H9 (cell line): ENCODE results near the gene TXNDC17. TPM values are rescaled to one million over a fixed set of nuclear protein-coding genes. Genes with fewer than 3 reads are reported as not detected.

Source experiments
- DNase-seq: peaks from one replicate; pipeline ENCODE4 v3.0.0-alpha.2; 2017
- H2AFZ ChIP-seq: one replicate; pipeline ENCODE4 v1.6.1; 2013; ENCODE audit warnings: mild to moderate bottlenecking, low read length, control low read depth, moderate library complexity
- H2AK5ac ChIP-seq: 2 replicates; pipeline ENCODE4 v1.6.1; 2013; ENCODE audit warnings: low read length, control low read depth, mixed read lengths; ENCODE audit not compliant: insufficient read length
- H2BK120ac ChIP-seq: one replicate; pipeline ENCODE4 v1.6.1; 2013; ENCODE audit warnings: low read depth, mild to moderate bottlenecking, low read length, control low read depth, inconsistent platforms; ENCODE audit not compliant: poor library complexity, severe bottlenecking
- H2BK12ac ChIP-seq: 2 replicates; pipeline ENCODE4 v1.6.1; 2013; ENCODE audit warnings: low read length, control low read depth, mixed read lengths, low read depth; ENCODE audit not compliant: insufficient read length
- H2BK15ac ChIP-seq: 2 replicates; pipeline ENCODE4 v1.6.1; 2013; ENCODE audit warnings: low read depth, low read length, control low read depth
- H2BK20ac ChIP-seq: one replicate; pipeline ENCODE4 v1.6.1; 2013; ENCODE audit warnings: low read depth, mild to moderate bottlenecking, low read length, control low read depth, inconsistent platforms; ENCODE audit not compliant: poor library complexity, severe bottlenecking
- H2BK5ac ChIP-seq: 2 replicates; pipeline ENCODE4 v1.6.1; 2013; ENCODE audit warnings: low read length, control low read depth, mixed read lengths; ENCODE audit not compliant: insufficient read length
- H3K14ac ChIP-seq: 2 replicates; pipeline ENCODE4 v1.6.1; 2013; ENCODE audit warnings: low read length, control low read depth; ENCODE audit not compliant: insufficient read depth
- H3K18ac ChIP-seq: 2 replicates; pipeline ENCODE4 v1.6.1; 2013; ENCODE audit warnings: low read depth, mild to moderate bottlenecking, mixed read lengths, low read length, control low read depth; ENCODE audit not compliant: insufficient read length
- H3K23ac ChIP-seq: 2 replicates; pipeline ENCODE4 v1.6.1; 2013; ENCODE audit warnings: low read length, control low read depth, mixed read lengths, low read depth; ENCODE audit not compliant: insufficient read length
- H3K23me2 ChIP-seq: 2 replicates; pipeline ENCODE4 v1.6.1; 2013; ENCODE audit warnings: low read depth, mild to moderate bottlenecking, mixed read lengths, low read length, control low read depth; ENCODE audit not compliant: insufficient read length, poor library complexity, severe bottlenecking
- H3K27ac ChIP-seq: 2 replicates; pipeline ENCODE4 v1.5.1; 2013; ENCODE audit warnings: low read length, control low read depth, mixed read lengths, low read depth; ENCODE audit not compliant: insufficient read length
- H3K27me3 ChIP-seq: 2 replicates; pipeline ENCODE4 v1.6.1; 2013; ENCODE audit warnings: low read length, control low read depth, inconsistent platforms; ENCODE audit not compliant: insufficient read depth
- H3K4ac ChIP-seq: 2 replicates; pipeline ENCODE4 v1.6.1; 2013; ENCODE audit warnings: low read depth, mild to moderate bottlenecking, control low read depth, inconsistent platforms, low read length, moderate library complexity
- H3K4me1 ChIP-seq: 2 replicates; pipeline ENCODE4 v1.6.1; 2013; ENCODE audit warnings: low read length, control low read depth, inconsistent platforms; ENCODE audit not compliant: insufficient read depth
- H3K4me2 ChIP-seq: 2 replicates; pipeline ENCODE4 v1.6.1; 2013; ENCODE audit warnings: low read length, control low read depth, mixed read lengths; ENCODE audit not compliant: insufficient read length, insufficient read depth
- H3K56ac ChIP-seq: 2 replicates; pipeline ENCODE4 v1.6.1; 2013; ENCODE audit warnings: low read depth, mild to moderate bottlenecking, mixed read lengths, low read length, control low read depth; ENCODE audit not compliant: insufficient read length
- H3K79me1 ChIP-seq: 2 replicates; pipeline ENCODE4 v1.6.1; 2013; ENCODE audit warnings: low read depth, mild to moderate bottlenecking, moderate library complexity, low read length, control low read depth, inconsistent platforms; ENCODE audit not compliant: insufficient read depth, poor library complexity, severe bottlenecking
- H3K79me2 ChIP-seq: 2 replicates; pipeline ENCODE4 v1.6.1; 2013; ENCODE audit warnings: low read length, control low read depth, inconsistent platforms; ENCODE audit not compliant: insufficient read depth
- H3K9ac ChIP-seq: 2 replicates; pipeline ENCODE4 v1.6.1; 2013; ENCODE audit warnings: low read length, control low read depth, mixed read lengths; ENCODE audit not compliant: insufficient read length; ENCODE audit errors: extremely low read depth
- H3K9me3 ChIP-seq: one replicate; pipeline ENCODE4 v1.6.1; 2013; ENCODE audit warnings: low read depth, low read length, inconsistent platforms; ENCODE audit not compliant: control insufficient read depth
- H3T11ph ChIP-seq: one replicate; pipeline ENCODE4 v1.6.1; 2013; ENCODE audit warnings: mild to moderate bottlenecking, low read length, control low read depth, inconsistent platforms
- H4K20me1 ChIP-seq: one replicate; pipeline ENCODE4 v1.6.1; 2013; ENCODE audit not compliant: control insufficient read depth, insufficient read length, insufficient read depth
- H4K5ac ChIP-seq: 2 replicates; pipeline ENCODE4 v1.6.1; 2013; ENCODE audit warnings: low read depth, mild to moderate bottlenecking, mixed read lengths, low read length, control low read depth; ENCODE audit not compliant: insufficient read length
- H4K8ac ChIP-seq: replicated peaks from 2 replicates; pipeline ENCODE4 v1.6.1; 2013; ENCODE audit warnings: low read length, control low read depth, mixed read lengths, low read depth; ENCODE audit not compliant: insufficient read length
- H4K91ac ChIP-seq: 2 replicates; pipeline ENCODE4 v1.6.1; 2013; ENCODE audit warnings: low read depth, mild to moderate bottlenecking, moderate library complexity, mixed read lengths, low read length, control low read depth; ENCODE audit not compliant: insufficient read length
- H3K27ac Mint-ChIP-seq, 3 experiments: 2 replicates in 2 of 3; 3 replicates in 1 of 3; pipeline ENCODE4 v1.8.0; 2020 to 2021; ENCODE audit warnings: mixed read lengths in 3 of 3, mild to moderate bottlenecking in 1 of 3, moderate library complexity in 1 of 3
- H3K27me3 Mint-ChIP-seq: 2 replicates; pipeline ENCODE4 v1.8.0; 2021; ENCODE audit warnings: low read depth, mild to moderate bottlenecking, moderate library complexity, mixed read lengths
- H3K36me3 Mint-ChIP-seq, 3 experiments: 2 replicates in 2 of 3; 3 replicates in 1 of 3; pipeline ENCODE4 v1.8.0; 2020 to 2021; ENCODE audit warnings: low read depth in 3 of 3, mixed read lengths in 3 of 3; ENCODE audit not compliant: insufficient read depth in 1 of 3
- H3K4me1 Mint-ChIP-seq, 2 experiments: 2 replicates each; pipeline ENCODE4 v1.8.0; 2020; ENCODE audit warnings: mixed read lengths in 2 of 2
- H3K4me3 Mint-ChIP-seq, 2 experiments: 2 replicates in 1 of 2; 3 replicates in 1 of 2; pipeline ENCODE4 v1.8.0; 2020 to 2021; ENCODE audit warnings: mild to moderate bottlenecking in 2 of 2, mixed read lengths in 2 of 2, moderate library complexity in 1 of 2
- H3K9me3 Mint-ChIP-seq, 2 experiments: 2 replicates in 1 of 2; 3 replicates in 1 of 2; pipeline ENCODE4 v1.8.0; 2020; ENCODE audit warnings: mild to moderate bottlenecking in 2 of 2, mixed read lengths in 2 of 2, moderate library complexity in 1 of 2
- WGBS: extraction: QIAGEN DNeasy Blood & Tissue Kit; methylation state at CpG from one replicate; pipeline ENCODE4 v1.1.7; 2013; ENCODE audit warnings: missing lambda C conversion rate, low lambda C conversion rate, mixed read lengths; ENCODE audit not compliant: insufficient read length; ENCODE audit errors: extremely low coverage; 5-methylcytosine and 5-hydroxymethylcytosine counted together
- total RNA-seq: library from RNA; stranded (reverse); gene quantifications from 2 replicates; pipeline ENCODE4 v1.2.1, GENCODE V29; 2021
- TF ChIP-seq, protein P1 (sequence below): fragments of 200-600 bp; sonication (generic); conservative IDR thresholded peaks from 3 replicates; pipeline ENCODE4 v1.8.0; 2021; ENCODE audit warnings: antibody characterized with exemption, mild to moderate bottlenecking

TXNDC17 gene
- total RNA-seq, 1 experiment from 2014 or later = 170 TPM

DNA sequence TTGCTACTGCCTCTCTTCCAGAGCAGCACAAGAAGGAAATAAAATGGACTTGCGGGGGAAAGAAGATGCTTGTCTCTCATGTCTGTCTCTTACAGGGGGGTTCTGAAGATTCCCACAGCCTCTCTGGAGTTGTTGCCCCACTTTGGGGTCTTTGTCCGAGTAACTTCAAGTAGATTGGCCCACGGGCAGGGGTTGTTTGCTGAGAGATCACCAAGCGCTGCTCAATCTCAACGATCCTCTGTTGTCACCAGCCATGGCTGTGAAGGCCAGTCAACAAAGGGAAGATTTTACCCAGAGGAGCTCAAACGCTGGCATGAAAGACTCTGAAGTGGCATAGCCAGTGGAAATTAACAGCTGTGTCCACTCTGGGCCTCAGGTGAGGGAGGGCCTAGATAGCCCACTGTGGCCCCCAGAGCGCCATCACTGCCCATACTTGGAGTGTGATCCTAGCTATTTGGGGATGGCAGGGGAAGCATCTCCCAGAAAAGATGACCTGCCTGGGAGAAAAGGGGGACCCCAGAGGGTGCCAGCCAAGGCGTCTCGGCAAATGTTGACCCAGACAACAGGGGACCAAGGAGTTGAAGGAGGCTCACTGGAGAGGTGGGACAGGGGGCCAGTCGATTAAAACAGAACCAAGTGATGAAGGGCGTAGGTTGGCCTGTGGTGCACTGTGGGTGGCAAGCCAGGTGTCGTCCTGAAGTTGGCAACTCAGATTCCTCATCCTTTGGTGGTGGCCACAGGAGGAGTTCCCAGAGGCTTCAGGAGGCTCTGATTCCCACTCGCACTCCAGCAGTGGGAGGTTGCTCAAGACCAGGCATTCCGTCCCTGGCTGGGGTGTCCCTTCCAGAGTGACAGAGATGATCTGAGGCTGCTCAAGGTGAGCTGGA is 44.3 kb downstream of the TXNDC17 start:
- no peaks in the 10 kb centered on the region for H3K9me3 ChIP-seq
- no peaks in the 10 kb centered on the region for H3K23me2 ChIP-seq
- no peak overlapping the region for H3T11ph ChIP-seq
- H2AK5ac ChIP-seq = no peak overlapping the region
- no peak overlapping the region for H2BK5ac ChIP-seq
- H3K9ac ChIP-seq = no peak overlapping the region
- no peak overlapping the region for H3K56ac ChIP-seq
- no peak overlapping the region for H2BK20ac ChIP-seq
- no peak overlapping the region for H2AFZ ChIP-seq
- no peak overlapping the region for H3K4me3 Mint-ChIP-seq
- no peak overlapping the region for H3K23ac ChIP-seq
- no peak overlapping the region for H2BK15ac ChIP-seq
- no peaks in the 10 kb centered on the region for H3K4me1 ChIP-seq
- no peak overlapping the region for H3K4me2 ChIP-seq
- H3K4me1 Mint-ChIP-seq = no peaks in the 10 kb centered on the region
- no peak overlapping the region for H2BK120ac ChIP-seq
- H4K5ac ChIP-seq = no peak overlapping the region
- WGBS = no CpG with 5 or more reads among the region's 14 CpGs
- H3K14ac ChIP-seq = no peak overlapping the region
- DNase-seq = no peak
- no peaks in the 10 kb centered on the region; a peak in 1 of 5 replicates for H3K9me3 Mint-ChIP-seq
- H3K27me3 ChIP-seq = no peaks in the 10 kb centered on the region
- H4K91ac ChIP-seq = no peak overlapping the region
- H2BK12ac ChIP-seq = no peak overlapping the region
- peaks cover 9% of the 10 kb centered on the region for H3K27me3 Mint-ChIP-seq
- TF ChIP-seq, protein P1, sequence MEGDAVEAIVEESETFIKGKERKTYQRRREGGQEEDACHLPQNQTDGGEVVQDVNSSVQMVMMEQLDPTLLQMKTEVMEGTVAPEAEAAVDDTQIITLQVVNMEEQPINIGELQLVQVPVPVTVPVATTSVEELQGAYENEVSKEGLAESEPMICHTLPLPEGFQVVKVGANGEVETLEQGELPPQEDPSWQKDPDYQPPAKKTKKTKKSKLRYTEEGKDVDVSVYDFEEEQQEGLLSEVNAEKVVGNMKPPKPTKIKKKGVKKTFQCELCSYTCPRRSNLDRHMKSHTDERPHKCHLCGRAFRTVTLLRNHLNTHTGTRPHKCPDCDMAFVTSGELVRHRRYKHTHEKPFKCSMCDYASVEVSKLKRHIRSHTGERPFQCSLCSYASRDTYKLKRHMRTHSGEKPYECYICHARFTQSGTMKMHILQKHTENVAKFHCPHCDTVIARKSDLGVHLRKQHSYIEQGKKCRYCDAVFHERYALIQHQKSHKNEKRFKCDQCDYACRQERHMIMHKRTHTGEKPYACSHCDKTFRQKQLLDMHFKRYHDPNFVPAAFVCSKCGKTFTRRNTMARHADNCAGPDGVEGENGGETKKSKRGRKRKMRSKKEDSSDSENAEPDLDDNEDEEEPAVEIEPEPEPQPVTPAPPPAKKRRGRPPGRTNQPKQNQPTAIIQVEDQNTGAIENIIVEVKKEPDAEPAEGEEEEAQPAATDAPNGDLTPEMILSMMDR = no peak
- H4K20me1 ChIP-seq = no peaks in the 10 kb centered on the region
- H3K27ac Mint-ChIP-seq = no peak overlapping the region
- H3K79me2 ChIP-seq = no peaks in the 10 kb centered on the region
- H3K27ac ChIP-seq = no peak overlapping the region
- no peak overlapping the region for H3K4ac ChIP-seq
- H3K18ac ChIP-seq = no peak overlapping the region
- no peak overlapping the region for H4K8ac ChIP-seq
- no peaks in the 10 kb centered on the region for H3K36me3 Mint-ChIP-seq
- H3K79me1 ChIP-seq = no peaks in the 10 kb centered on the region
